GM15510 (cell line): ENCODE results near the gene IGLL1.

ENCODE experiments used
- POLR2A ChIP-seq: IDR thresholded peaks from 3 replicates; pipeline ENCODE4 v1.6.1; 2011; ENCODE audit warnings: borderline replicate concordance; ENCODE audit not compliant: insufficient read length; ENCODE audit errors: extremely low read depth

The IGLL1 gene

GRCh38 chr22:23531966-23532705 is 48.0 kb downstream of the IGLL1 start:
- no peak for TF ChIP-seq POLR2A

GRCh38 chr22:23531283-23531956 is 48.7 kb downstream of the IGLL1 start:
- no peak for TF ChIP-seq POLR2A

GRCh38 chr22:23530766-23531282 is 49.3 kb downstream of the IGLL1 start:
- TF ChIP-seq POLR2A, result no peak

- TF ChIP-seq POLR2A, result no peak
These were observed 50.0 kb downstream of the IGLL1 start for GRCh38 chr22:23530106-23530505.

GRCh38 chr22:23529166-23530103 is 50.7 kb downstream of the IGLL1 start:
- TF ChIP-seq POLR2A, result no peak

GRCh38 chr22:23527971-23528740 is 51.9 kb downstream of the IGLL1 start:
- no peak for TF ChIP-seq POLR2A

- TF ChIP-seq POLR2A, result no peak
These were observed 53.3 kb downstream of the IGLL1 start for GRCh38 chr22:23526596-23527316.

- TF ChIP-seq POLR2A, result no peak
These were observed 54.6 kb downstream of the IGLL1 start for GRCh38 chr22:23525510-23525909.

- no peak for TF ChIP-seq POLR2A
These were observed 55.9 kb downstream of the IGLL1 start for GRCh38 chr22:23524226-23524625.

- no peak for TF ChIP-seq POLR2A
These were observed 56.4 kb downstream of the IGLL1 start for GRCh38 chr22:23523713-23524112.
